ENCODE measurements around the gene PROSER2. TPM values are rescaled to one million over a fixed set of nuclear protein-coding genes. Genes with fewer than 3 reads are reported as not detected.

PROSER2 gene
- total and polyA plus RNA-seq, 9 of the 15 experiments (the other 6 are each of a cell fraction or from before 2014, with no cell fraction given), result 0.62 to 14.8 (median 2.9) TPM

- TF ChIP-seq ZBTB2 (IDR thresholded peaks at IDR 0.05), result no peak
- TF ChIP-seq RBM25 (IDR thresholded peaks at IDR 0.05; ENCODE audit: low read depth, low read length, severe bottlenecking), result no peak
- no peak for TF ChIP-seq HDAC8 (tag; IDR thresholded peaks at IDR 0.05)
- no peak for TF ChIP-seq ATF1 (CRISPR knock-in tag; IDR thresholded peaks at IDR 0.05)
- no peak for TF ChIP-seq ATF1 (tag; IDR thresholded peaks at IDR 0.05)
- TF ChIP-seq COPS2 (conservative IDR thresholded peaks at IDR 0.05), result no peak
- no peak for TF ChIP-seq ZBED1 (IDR thresholded peaks at IDR 0.05)
- no peak for TF ChIP-seq GTF2F1 (IDR thresholded peaks at IDR 0.05; ENCODE audit: low read depth, low read length)
- no peak for TF ChIP-seq PHB (CRISPR knock-in tag; IDR thresholded peaks at IDR 0.05)
- TF ChIP-seq SP2 (IDR thresholded peaks at IDR 0.05; ENCODE audit: extremely low read depth, low read depth, low read length, poor library complexity, severe bottlenecking), result no peak
- TF ChIP-seq ZNF280B (CRISPR knock-in tag; IDR thresholded peaks at IDR 0.05), result no peak
- no peak for TF ChIP-seq ZNF384 (IDR thresholded peaks at IDR 0.05; ENCODE audit: low read depth, low read length)
- TF ChIP-seq TEAD1 (CRISPR knock-in tag; IDR thresholded peaks at IDR 0.05), result 0 out of 4 replicates have a peak, but pooled peaks of 1 of the 2 experiments have one; percentile 28
- TF ChIP-seq POLR2G (IDR thresholded peaks at IDR 0.05; ENCODE audit: low read depth, low read length), result peak; percentile 56
- peak; percentile 40; the same call in 1 of the 2 replicates for TF ChIP-seq ZFX (CRISPR knock-in tag; IDR thresholded peaks at IDR 0.05)
- TF ChIP-seq TOE1 (IDR thresholded peaks at IDR 0.05; ENCODE audit: borderline replicate concordance), result no peak
- no peak for TF ChIP-seq TOE1 (CRISPR knock-in tag; IDR thresholded peaks at IDR 0.05; ENCODE audit: borderline replicate concordance, low read depth)
- no peak for TF ChIP-seq CBX2 (IDR thresholded peaks at IDR 0.05; ENCODE audit: insufficient read depth, low read length, poor library complexity, severe bottlenecking)
- no peak for TF ChIP-seq ZNF280A (IDR thresholded peaks at IDR 0.05; ENCODE audit: low read depth, partially characterized antibody)
- no peak for TF ChIP-seq TFE3 (CRISPR knock-in tag; IDR thresholded peaks at IDR 0.05)
- TF ChIP-seq BHLHE40 (IDR thresholded peaks at IDR 0.05; ENCODE audit: low read length), result no peak
Observed at GRCh38 chr10:11881477-11882417, 58.6 kb downstream of the PROSER2 start (continued).
